ENCODE measurements around the gene LRP1B. TPM values are rescaled to one million over a fixed set of nuclear protein-coding genes. Genes with fewer than 3 reads are reported as not detected.
A peak's percentile ranks its signal among the peaks of the same experiment; 100 is the strongest.

Gene LRP1B
- polyA plus RNA-seq, 1 of the 3 experiments (the other 2 are of a cell fraction), result 0.28 TPM

DNA sequence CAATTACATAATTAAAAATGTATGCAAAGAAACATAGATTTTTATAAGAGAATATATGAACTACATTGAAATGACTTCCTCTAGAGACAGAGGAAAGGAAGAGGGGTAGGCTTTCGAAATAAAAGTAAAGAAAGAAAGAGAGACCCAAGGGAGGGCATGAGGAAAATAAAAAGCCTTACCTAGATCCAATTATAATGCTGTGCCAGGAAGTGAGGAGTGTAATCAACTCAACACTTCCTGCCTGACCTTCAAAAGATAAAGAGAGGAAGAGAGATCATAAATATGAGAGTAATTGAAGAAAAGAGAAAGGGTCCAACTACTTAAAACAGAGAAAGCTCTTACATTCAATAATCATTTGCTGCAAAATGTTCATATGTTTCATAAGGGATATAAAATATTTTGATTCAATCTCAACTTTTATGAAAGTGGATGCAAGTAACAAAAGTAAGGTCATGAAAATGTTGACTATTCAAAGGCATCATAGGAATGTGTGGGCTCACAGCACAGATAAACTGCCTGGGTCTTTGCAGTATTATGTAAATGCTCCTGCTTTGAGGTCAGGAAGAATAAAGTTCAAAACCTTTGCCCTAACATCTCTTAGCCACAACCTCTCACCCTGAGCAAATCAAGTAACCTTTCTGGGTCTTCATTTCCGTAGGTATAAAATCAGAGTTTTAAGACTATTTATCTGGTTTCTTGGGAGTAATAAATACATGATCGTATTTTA, 1237.7 kb downstream of the LRP1B start:
- Histone ChIP-seq H2AFZ (ENCODE audit: low read depth) (no peak overlapping the region; the same call in 1 of the 2 replicates), H3F3A (replicated peaks; ENCODE audit: insufficient read depth) (peaks cover 5% of the 10 kb centered on the region), H3K27me3 (ENCODE audit: insufficient read depth) (no peaks in the 10 kb centered on the region), H3K27ac (ENCODE audit: low read depth in 2 of 2, low read length in 1 of 2) (peak overlapping the region in 1 of 2 experiments; percentile 44; a peak in 1 of 4 replicates), H3K9ac (no peak overlapping the region), H3K4me2 (no peak overlapping the region), H3K36me3 (replicated peaks in 1 of 2; ENCODE audit: control insufficient read depth in 1 of 2, insufficient read depth in 2 of 2, low read length in 1 of 2) (no peaks in the 10 kb centered on the region), H3K9me3 (no peaks in the 10 kb centered on the region), H4K20me1 (ENCODE audit: insufficient read depth) (no peaks in the 10 kb centered on the region), H3K9me2 (no peaks in the 10 kb centered on the region), H3K4me1 (ENCODE audit: control insufficient read depth in 1 of 2, insufficient read depth in 2 of 2, low read depth in 1 of 2, low read length in 1 of 2) (no peaks in the 10 kb centered on the region; a peak in 1 of 4 replicates), H3K79me2 (ENCODE audit: insufficient read depth) (no peaks in the 10 kb centered on the region), H3K4me3 (ENCODE audit: low read depth in 2 of 2, low read length in 1 of 2) (no peak overlapping the region)
- WGBS (ENCODE audit: low lambda C conversion rate), result 86% methylated on average over 3 of the region's 3 CpGs
- ChIA-PET POLR2A (no interaction called here), CTCF (no interaction called here)
- no peak for DNase-seq
- TF ChIP-seq RFX5 (IDR thresholded peaks at IDR 0.05; ENCODE audit: low read length) (no peak), RCOR1 (IDR thresholded peaks at IDR 0.05; ENCODE audit: low read length) (no peak), FOXJ3 (CRISPR knock-in tag; IDR thresholded peaks at IDR 0.05) (no peak)
- TF ChIP-seq, protein P1, sequence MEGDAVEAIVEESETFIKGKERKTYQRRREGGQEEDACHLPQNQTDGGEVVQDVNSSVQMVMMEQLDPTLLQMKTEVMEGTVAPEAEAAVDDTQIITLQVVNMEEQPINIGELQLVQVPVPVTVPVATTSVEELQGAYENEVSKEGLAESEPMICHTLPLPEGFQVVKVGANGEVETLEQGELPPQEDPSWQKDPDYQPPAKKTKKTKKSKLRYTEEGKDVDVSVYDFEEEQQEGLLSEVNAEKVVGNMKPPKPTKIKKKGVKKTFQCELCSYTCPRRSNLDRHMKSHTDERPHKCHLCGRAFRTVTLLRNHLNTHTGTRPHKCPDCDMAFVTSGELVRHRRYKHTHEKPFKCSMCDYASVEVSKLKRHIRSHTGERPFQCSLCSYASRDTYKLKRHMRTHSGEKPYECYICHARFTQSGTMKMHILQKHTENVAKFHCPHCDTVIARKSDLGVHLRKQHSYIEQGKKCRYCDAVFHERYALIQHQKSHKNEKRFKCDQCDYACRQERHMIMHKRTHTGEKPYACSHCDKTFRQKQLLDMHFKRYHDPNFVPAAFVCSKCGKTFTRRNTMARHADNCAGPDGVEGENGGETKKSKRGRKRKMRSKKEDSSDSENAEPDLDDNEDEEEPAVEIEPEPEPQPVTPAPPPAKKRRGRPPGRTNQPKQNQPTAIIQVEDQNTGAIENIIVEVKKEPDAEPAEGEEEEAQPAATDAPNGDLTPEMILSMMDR (IDR thresholded peaks at IDR 0.05), result no peak
- TF ChIP-seq, protein P2, sequence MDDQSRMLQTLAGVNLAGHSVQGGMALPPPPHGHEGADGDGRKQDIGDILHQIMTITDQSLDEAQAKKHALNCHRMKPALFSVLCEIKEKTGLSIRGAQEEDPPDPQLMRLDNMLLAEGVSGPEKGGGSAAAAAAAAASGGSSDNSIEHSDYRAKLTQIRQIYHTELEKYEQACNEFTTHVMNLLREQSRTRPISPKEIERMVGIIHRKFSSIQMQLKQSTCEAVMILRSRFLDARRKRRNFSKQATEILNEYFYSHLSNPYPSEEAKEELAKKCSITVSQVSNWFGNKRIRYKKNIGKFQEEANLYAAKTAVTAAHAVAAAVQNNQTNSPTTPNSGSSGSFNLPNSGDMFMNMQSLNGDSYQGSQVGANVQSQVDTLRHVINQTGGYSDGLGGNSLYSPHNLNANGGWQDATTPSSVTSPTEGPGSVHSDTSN (IDR thresholded peaks at IDR 0.05), result no peak

DNA sequence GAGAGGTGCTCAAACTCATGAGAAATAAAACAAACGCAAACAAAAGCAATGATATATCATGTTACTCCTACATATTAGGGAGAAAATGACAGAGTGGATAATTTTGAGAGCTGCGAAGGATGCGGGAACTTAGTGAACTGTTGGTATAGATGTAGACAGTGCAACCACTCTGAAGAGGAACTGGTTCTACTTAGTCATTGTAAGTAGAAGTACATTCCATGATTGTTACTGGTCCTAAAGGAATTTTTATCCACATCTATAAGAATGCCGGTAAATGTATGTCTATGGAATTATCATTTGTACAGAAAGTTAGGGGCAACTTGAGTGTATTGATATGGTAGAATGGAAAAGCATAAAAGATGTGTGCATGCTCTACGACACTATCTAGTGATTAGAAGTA, 1238.4 kb downstream of the LRP1B start:
- no peaks in the 10 kb centered on the region for H3K79me2 ChIP-seq (ENCODE audit: insufficient read depth)
- H3K27me3 ChIP-seq (ENCODE audit: insufficient read depth), result no peaks in the 10 kb centered on the region
- H3K4me3 ChIP-seq (ENCODE audit: low read depth in 2 of 2, low read length in 1 of 2), result no peak overlapping the region
- H3K9me3 ChIP-seq, result no peaks in the 10 kb centered on the region
- 92% methylated on average over 5 of the region's 5 CpGs for WGBS (ENCODE audit: low lambda C conversion rate)
- ChIA-PET CTCF (no interaction called here), POLR2A (no interaction called here)
- no peak overlapping the region; the same call in 1 of the 2 replicates for H2AFZ ChIP-seq (ENCODE audit: low read depth)
- H4K20me1 ChIP-seq (ENCODE audit: insufficient read depth), result no peaks in the 10 kb centered on the region
- no peak overlapping the region for H3K4me2 ChIP-seq
- H3K4me1 ChIP-seq (ENCODE audit: control insufficient read depth in 1 of 2, insufficient read depth in 2 of 2, low read depth in 1 of 2, low read length in 1 of 2), result no peaks in the 10 kb centered on the region; a peak in 1 of 4 replicates
- TF ChIP-seq, protein P3, sequence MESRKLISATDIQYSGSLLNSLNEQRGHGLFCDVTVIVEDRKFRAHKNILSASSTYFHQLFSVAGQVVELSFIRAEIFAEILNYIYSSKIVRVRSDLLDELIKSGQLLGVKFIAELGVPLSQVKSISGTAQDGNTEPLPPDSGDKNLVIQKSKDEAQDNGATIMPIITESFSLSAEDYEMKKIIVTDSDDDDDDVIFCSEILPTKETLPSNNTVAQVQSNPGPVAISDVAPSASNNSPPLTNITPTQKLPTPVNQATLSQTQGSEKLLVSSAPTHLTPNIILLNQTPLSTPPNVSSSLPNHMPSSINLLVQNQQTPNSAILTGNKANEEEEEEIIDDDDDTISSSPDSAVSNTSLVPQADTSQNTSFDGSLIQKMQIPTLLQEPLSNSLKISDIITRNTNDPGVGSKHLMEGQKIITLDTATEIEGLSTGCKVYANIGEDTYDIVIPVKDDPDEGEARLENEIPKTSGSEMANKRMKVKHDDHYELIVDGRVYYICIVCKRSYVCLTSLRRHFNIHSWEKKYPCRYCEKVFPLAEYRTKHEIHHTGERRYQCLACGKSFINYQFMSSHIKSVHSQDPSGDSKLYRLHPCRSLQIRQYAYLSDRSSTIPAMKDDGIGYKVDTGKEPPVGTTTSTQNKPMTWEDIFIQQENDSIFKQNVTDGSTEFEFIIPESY (IDR thresholded peaks at IDR 0.05; ENCODE audit: borderline replicate concordance, low read depth), result no peak
- TF ChIP-seq, protein P4, sequence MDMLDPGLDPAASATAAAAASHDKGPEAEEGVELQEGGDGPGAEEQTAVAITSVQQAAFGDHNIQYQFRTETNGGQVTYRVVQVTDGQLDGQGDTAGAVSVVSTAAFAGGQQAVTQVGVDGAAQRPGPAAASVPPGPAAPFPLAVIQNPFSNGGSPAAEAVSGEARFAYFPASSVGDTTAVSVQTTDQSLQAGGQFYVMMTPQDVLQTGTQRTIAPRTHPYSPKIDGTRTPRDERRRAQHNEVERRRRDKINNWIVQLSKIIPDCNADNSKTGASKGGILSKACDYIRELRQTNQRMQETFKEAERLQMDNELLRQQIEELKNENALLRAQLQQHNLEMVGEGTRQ (IDR thresholded peaks at IDR 0.05; ENCODE audit: borderline replicate concordance, low read depth, low read length), result no peak
- TF ChIP-seq, protein P5, sequence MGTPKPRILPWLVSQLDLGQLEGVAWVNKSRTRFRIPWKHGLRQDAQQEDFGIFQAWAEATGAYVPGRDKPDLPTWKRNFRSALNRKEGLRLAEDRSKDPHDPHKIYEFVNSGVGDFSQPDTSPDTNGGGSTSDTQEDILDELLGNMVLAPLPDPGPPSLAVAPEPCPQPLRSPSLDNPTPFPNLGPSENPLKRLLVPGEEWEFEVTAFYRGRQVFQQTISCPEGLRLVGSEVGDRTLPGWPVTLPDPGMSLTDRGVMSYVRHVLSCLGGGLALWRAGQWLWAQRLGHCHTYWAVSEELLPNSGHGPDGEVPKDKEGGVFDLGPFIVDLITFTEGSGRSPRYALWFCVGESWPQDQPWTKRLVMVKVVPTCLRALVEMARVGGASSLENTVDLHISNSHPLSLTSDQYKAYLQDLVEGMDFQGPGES (IDR thresholded peaks at IDR 0.05; ENCODE audit: low read depth, low read length), result no peak
- H3K36me3 ChIP-seq (replicated peaks in 1 of 2; ENCODE audit: control insufficient read depth in 1 of 2, insufficient read depth in 2 of 2, low read length in 1 of 2), result no peaks in the 10 kb centered on the region
- peaks cover 5% of the 10 kb centered on the region for H3F3A ChIP-seq (replicated peaks; ENCODE audit: insufficient read depth)
- no peak for DNase-seq
- H3K27ac ChIP-seq (ENCODE audit: low read depth in 2 of 2, low read length in 1 of 2), result no peak overlapping the region
- no peak overlapping the region for H3K9ac ChIP-seq
- H3K9me2 ChIP-seq, result no peaks in the 10 kb centered on the region
